ENCODE data around the gene BAZ2B. TPM values are rescaled to one million over a fixed set of nuclear protein-coding genes. Genes with fewer than 3 reads are reported as not detected.

The BAZ2B gene
- total and polyA plus RNA-seq, 9 of the 15 experiments (the other 6 are each of a cell fraction or from before 2014, with no cell fraction given): 7.5 to 38.6 (median 19.8) TPM

DNA sequence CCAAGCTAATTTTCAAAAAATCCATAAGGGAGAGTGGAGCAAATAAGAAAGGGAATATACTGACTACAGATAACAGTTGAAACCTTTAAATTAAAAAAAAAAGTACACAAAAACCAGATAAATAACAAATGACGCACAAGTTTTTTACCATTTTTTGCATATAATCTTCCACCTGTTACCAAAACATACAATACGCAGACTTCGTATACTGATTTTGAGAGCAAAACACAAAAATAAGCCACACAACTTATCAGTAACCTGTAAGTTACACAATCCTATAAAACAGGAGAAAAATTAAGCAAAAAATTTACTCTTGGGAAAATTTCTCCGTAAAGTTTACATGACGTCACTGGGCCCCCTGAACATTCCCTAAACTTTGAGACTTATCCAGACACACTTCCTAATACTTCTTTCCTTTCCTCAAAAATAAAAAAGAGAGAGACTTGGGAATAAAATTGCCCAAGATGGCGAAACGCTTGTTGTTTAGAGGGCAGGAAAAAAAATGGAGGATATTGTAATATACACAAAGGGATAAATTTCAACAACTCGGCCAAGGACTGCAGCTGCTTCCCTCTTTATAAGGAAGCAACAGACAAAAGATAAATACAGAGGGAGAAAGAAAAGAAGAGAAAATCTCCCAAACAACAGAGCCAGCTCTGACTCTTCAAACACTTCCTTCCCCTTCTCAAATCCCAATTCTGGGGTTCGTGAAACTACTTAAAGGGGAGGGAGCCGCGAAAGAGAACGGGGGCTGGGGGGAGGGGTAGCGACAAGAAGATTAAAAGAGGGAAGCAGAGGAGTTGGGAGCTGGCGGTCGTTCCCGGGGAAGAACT is 1.6 kb downstream of the BAZ2B start (continued):
- TF ChIP-seq, protein P1, sequence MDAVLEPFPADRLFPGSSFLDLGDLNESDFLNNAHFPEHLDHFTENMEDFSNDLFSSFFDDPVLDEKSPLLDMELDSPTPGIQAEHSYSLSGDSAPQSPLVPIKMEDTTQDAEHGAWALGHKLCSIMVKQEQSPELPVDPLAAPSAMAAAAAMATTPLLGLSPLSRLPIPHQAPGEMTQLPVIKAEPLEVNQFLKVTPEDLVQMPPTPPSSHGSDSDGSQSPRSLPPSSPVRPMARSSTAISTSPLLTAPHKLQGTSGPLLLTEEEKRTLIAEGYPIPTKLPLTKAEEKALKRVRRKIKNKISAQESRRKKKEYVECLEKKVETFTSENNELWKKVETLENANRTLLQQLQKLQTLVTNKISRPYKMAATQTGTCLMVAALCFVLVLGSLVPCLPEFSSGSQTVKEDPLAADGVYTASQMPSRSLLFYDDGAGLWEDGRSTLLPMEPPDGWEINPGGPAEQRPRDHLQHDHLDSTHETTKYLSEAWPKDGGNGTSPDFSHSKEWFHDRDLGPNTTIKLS (IDR thresholded peaks at IDR 0.05; ENCODE audit: borderline replicate concordance, low read depth): 0 out of 2 replicates have a peak, but pooled peaks have one; percentile 13
- TF ChIP-seq, protein P2, sequence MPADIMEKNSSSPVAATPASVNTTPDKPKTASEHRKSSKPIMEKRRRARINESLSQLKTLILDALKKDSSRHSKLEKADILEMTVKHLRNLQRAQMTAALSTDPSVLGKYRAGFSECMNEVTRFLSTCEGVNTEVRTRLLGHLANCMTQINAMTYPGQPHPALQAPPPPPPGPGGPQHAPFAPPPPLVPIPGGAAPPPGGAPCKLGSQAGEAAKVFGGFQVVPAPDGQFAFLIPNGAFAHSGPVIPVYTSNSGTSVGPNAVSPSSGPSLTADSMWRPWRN (IDR thresholded peaks at IDR 0.05; ENCODE audit: low read depth): peak; percentile 22; the same call in 1 of the 2 replicates
- TF ChIP-seq, protein P3, sequence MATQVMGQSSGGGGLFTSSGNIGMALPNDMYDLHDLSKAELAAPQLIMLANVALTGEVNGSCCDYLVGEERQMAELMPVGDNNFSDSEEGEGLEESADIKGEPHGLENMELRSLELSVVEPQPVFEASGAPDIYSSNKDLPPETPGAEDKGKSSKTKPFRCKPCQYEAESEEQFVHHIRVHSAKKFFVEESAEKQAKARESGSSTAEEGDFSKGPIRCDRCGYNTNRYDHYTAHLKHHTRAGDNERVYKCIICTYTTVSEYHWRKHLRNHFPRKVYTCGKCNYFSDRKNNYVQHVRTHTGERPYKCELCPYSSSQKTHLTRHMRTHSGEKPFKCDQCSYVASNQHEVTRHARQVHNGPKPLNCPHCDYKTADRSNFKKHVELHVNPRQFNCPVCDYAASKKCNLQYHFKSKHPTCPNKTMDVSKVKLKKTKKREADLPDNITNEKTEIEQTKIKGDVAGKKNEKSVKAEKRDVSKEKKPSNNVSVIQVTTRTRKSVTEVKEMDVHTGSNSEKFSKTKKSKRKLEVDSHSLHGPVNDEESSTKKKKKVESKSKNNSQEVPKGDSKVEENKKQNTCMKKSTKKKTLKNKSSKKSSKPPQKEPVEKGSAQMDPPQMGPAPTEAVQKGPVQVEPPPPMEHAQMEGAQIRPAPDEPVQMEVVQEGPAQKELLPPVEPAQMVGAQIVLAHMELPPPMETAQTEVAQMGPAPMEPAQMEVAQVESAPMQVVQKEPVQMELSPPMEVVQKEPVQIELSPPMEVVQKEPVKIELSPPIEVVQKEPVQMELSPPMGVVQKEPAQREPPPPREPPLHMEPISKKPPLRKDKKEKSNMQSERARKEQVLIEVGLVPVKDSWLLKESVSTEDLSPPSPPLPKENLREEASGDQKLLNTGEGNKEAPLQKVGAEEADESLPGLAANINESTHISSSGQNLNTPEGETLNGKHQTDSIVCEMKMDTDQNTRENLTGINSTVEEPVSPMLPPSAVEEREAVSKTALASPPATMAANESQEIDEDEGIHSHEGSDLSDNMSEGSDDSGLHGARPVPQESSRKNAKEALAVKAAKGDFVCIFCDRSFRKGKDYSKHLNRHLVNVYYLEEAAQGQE (IDR thresholded peaks at IDR 0.05; ENCODE audit: borderline replicate concordance): no peak
- TF ChIP-seq, protein P3 (CRISPR knock-in tag; IDR thresholded peaks at IDR 0.05; ENCODE audit: low read depth): no peak
- TF ChIP-seq HEY1 (CRISPR knock-in tag; IDR thresholded peaks at IDR 0.05; ENCODE audit: borderline replicate concordance) (0 out of 2 replicates have a peak, but pooled peaks have one; percentile 40), GTF2A2 (tag; IDR thresholded peaks at IDR 0.05) (no peak; the same call in 1 of the 2 replicates), KDM5B (IDR thresholded peaks at IDR 0.05; ENCODE audit: insufficient replicate concordance, low read depth, low read length) (peak; percentile 47)
- TF ChIP-seq, protein P4, sequence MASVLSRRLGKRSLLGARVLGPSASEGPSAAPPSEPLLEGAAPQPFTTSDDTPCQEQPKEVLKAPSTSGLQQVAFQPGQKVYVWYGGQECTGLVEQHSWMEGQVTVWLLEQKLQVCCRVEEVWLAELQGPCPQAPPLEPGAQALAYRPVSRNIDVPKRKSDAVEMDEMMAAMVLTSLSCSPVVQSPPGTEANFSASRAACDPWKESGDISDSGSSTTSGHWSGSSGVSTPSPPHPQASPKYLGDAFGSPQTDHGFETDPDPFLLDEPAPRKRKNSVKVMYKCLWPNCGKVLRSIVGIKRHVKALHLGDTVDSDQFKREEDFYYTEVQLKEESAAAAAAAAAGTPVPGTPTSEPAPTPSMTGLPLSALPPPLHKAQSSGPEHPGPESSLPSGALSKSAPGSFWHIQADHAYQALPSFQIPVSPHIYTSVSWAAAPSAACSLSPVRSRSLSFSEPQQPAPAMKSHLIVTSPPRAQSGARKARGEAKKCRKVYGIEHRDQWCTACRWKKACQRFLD (CRISPR knock-in tag; IDR thresholded peaks at IDR 0.05): peak; percentile 80
- TF ChIP-seq, protein P5, sequence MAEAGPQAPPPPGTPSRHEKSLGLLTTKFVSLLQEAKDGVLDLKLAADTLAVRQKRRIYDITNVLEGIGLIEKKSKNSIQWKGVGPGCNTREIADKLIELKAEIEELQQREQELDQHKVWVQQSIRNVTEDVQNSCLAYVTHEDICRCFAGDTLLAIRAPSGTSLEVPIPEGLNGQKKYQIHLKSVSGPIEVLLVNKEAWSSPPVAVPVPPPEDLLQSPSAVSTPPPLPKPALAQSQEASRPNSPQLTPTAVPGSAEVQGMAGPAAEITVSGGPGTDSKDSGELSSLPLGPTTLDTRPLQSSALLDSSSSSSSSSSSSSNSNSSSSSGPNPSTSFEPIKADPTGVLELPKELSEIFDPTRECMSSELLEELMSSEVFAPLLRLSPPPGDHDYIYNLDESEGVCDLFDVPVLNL (CRISPR knock-in tag; IDR thresholded peaks at IDR 0.05; ENCODE audit: low read depth): no peak
- TF ChIP-seq, protein P6, sequence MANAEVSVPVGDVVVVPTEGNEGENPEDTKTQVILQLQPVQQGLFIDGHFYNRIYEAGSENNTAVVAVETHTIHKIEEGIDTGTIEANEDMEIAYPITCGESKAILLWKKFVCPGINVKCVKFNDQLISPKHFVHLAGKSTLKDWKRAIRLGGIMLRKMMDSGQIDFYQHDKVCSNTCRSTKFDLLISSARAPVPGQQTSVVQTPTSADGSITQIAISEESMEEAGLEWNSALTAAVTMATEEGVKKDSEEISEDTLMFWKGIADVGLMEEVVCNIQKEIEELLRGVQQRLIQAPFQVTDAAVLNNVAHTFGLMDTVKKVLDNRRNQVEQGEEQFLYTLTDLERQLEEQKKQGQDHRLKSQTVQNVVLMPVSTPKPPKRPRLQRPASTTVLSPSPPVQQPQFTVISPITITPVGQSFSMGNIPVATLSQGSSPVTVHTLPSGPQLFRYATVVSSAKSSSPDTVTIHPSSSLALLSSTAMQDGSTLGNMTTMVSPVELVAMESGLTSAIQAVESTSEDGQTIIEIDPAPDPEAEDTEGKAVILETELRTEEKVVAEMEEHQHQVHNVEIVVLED (CRISPR knock-in tag; IDR thresholded peaks at IDR 0.05): 0 out of 2 replicates have a peak, but pooled peaks have one; percentile 16

All from K562 (cell line).